ENCODE measurements around the gene SLC35E4.
"Not testable (repeated sequence)": the region's sequence is repeated elsewhere in the genome, so short reads cannot be mapped to it uniquely, and the experiment has no call there.

SLC35E4 gene

DNA sequence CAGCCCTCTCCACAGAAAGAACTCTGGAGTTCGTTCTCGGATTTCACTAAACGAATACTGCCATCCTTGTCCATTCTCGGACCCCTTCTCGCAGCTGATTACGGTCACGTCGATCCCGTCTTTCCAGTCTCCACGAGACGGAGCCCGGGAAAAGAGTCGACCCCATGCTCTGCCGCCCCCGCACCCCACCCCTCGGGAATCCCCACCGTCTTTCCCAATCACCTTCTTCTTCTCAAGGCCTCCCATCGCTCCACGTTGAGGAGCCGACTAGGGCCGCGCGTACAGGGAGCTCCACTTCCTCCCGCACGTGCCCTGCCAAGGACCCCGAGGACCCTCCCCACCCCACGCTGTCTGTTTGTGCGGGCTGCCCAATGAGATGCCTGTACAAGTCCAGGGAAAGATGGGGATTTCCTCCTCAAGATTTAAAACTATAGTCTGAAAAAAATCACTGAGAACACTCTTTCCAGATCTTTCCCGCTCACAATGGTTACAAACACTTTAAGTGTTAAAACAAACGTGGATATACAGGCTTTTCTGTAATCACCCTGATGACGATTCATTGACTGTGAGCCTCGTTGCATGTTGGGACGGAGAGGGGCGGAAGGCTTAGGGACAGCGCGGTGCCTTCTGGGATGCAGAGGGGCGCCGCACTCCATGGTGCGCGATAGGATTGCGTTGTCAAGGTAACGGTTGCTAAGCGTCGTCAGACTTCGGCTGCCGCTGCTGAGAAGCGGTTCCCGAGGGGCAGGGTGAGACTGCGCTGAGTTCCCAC lies 43.8 kb upstream of the SLC35E4 start, which contains the start of gene PES1:
Gene PES1 (minus strand): TSS at position 323 of the 772 bp plus-strand sequence. CDS start 77 bp downstream, at position 246.
- TF ChIP-seq, protein P1, sequence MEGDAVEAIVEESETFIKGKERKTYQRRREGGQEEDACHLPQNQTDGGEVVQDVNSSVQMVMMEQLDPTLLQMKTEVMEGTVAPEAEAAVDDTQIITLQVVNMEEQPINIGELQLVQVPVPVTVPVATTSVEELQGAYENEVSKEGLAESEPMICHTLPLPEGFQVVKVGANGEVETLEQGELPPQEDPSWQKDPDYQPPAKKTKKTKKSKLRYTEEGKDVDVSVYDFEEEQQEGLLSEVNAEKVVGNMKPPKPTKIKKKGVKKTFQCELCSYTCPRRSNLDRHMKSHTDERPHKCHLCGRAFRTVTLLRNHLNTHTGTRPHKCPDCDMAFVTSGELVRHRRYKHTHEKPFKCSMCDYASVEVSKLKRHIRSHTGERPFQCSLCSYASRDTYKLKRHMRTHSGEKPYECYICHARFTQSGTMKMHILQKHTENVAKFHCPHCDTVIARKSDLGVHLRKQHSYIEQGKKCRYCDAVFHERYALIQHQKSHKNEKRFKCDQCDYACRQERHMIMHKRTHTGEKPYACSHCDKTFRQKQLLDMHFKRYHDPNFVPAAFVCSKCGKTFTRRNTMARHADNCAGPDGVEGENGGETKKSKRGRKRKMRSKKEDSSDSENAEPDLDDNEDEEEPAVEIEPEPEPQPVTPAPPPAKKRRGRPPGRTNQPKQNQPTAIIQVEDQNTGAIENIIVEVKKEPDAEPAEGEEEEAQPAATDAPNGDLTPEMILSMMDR (IDR thresholded peaks at IDR 0.05; ENCODE audit: low read length), result no peak
- no peak for TF ChIP-seq EZH2 (IDR thresholded peaks at IDR 0.05; ENCODE audit: borderline replicate concordance, low read length)
- peaks cover 17% of the 10 kb centered on the region for H3K79me2 ChIP-seq (ENCODE audit: insufficient read depth, low read length)
- H3K27ac ChIP-seq (ENCODE audit: low read depth, low read length, poor library complexity, severe bottlenecking), result peak within 1 kb of the TSS; percentile 66
- peaks cover 29% of the 10 kb centered on the region for H3K36me3 ChIP-seq (ENCODE audit: insufficient read depth, low read length)
- H3K4me3 ChIP-seq (ENCODE audit: low read depth, low read length, poor library complexity, severe bottlenecking), result peak within 1 kb of the TSS; percentile 97
- H3F3A ChIP-seq (ENCODE audit: insufficient read depth, low read length), result no peaks in the 10 kb centered on the region
- peaks cover 17% of the 10 kb centered on the region for H3K4me1 ChIP-seq (ENCODE audit: insufficient read depth, low read length, severe bottlenecking)
- H3K9me3 ChIP-seq (ENCODE audit: low read length), result no peaks in the 10 kb centered on the region
- no peak within 1 kb of the TSS for H2AFZ ChIP-seq (ENCODE audit: low read length)
- H3K27me3 ChIP-seq (ENCODE audit: insufficient read depth, low read length), result no peaks in the 10 kb centered on the region
- peak within 1 kb of the TSS; percentile 94 for H3K9ac ChIP-seq (ENCODE audit: low read length)
- no peaks in the 10 kb centered on the region for H4K20me1 ChIP-seq (ENCODE audit: insufficient read depth, low read length)
- H3K4me2 ChIP-seq (ENCODE audit: low read length), result peak within 1 kb of the TSS; percentile 93
- no peaks in the 10 kb centered on the region for H3K9me2 ChIP-seq (ENCODE audit: low read depth, low read length)

- Histone ChIP-seq H3K36me3 (ENCODE audit: insufficient read depth, low read length) (peaks cover 23% of the 10 kb centered on the region), H3K4me1 (ENCODE audit: insufficient read depth, low read length, severe bottlenecking) (peaks cover 17% of the 10 kb centered on the region), H3K4me2 (ENCODE audit: low read length) (peak overlapping the region; percentile 93), H3K4me3 (ENCODE audit: low read depth, low read length, poor library complexity, severe bottlenecking) (peak overlapping the region; percentile 97), H3K79me2 (ENCODE audit: insufficient read depth, low read length) (peaks cover 17% of the 10 kb centered on the region)
- H2AFZ ChIP-seq (ENCODE audit: low read length); H3F3A ChIP-seq (ENCODE audit: insufficient read depth, low read length); H3K27me3 ChIP-seq (ENCODE audit: insufficient read depth, low read length); H3K27ac ChIP-seq (ENCODE audit: low read depth, low read length, poor library complexity, severe bottlenecking); H3K9me3 ChIP-seq (ENCODE audit: low read length); H4K20me1 ChIP-seq (ENCODE audit: insufficient read depth, low read length); H3K9me2 ChIP-seq (ENCODE audit: low read depth, low read length); H3K9ac ChIP-seq (ENCODE audit: low read length): not testable (repeated sequence)
Observed at GRCh38 chr22:30592360-30592713, 43.2 kb upstream of the SLC35E4 start.

- Histone ChIP-seq H3K9me3 (ENCODE audit: low read length) (no peaks in the 10 kb centered on the region), H3K79me2 (ENCODE audit: insufficient read depth, low read length) (peaks cover 4% of the 10 kb centered on the region), H2AFZ (ENCODE audit: low read length) (no peak overlapping the region), H3K27ac (ENCODE audit: low read depth, low read length, poor library complexity, severe bottlenecking) (no peak overlapping the region), H3K4me1 (ENCODE audit: insufficient read depth, low read length, severe bottlenecking) (peaks cover 4% of the 10 kb centered on the region), H3K9ac (ENCODE audit: low read length) (no peak overlapping the region), H4K20me1 (ENCODE audit: insufficient read depth, low read length) (no peaks in the 10 kb centered on the region), H3K36me3 (ENCODE audit: insufficient read depth, low read length) (no peaks in the 10 kb centered on the region), H3K4me3 (ENCODE audit: low read depth, low read length, poor library complexity, severe bottlenecking) (no peak overlapping the region), H3K9me2 (ENCODE audit: low read depth, low read length) (no peaks in the 10 kb centered on the region), H3K27me3 (ENCODE audit: insufficient read depth, low read length) (peaks cover 4% of the 10 kb centered on the region; the same call in 1 of the 2 replicates), H3F3A (ENCODE audit: insufficient read depth, low read length) (no peaks in the 10 kb centered on the region), H3K4me2 (ENCODE audit: low read length) (no peak overlapping the region)
- TF ChIP-seq, protein P1 (IDR thresholded peaks at IDR 0.05; ENCODE audit: low read length), result no peak
- no peak for TF ChIP-seq EZH2 (IDR thresholded peaks at IDR 0.05; ENCODE audit: borderline replicate concordance, low read length)
Observed at GRCh38 chr22:30596199-30596598, 39.4 kb upstream of the SLC35E4 start.

GRCh38 chr22:30596886-30597285 lies 38.7 kb upstream of the SLC35E4 start:
- Histone ChIP-seq H3K36me3 (ENCODE audit: insufficient read depth, low read length) (no peaks in the 10 kb centered on the region), H3K9me2 (ENCODE audit: low read depth, low read length) (no peaks in the 10 kb centered on the region), H3K27ac (ENCODE audit: low read depth, low read length, poor library complexity, severe bottlenecking) (no peak overlapping the region), H3K27me3 (ENCODE audit: insufficient read depth, low read length) (peaks cover 4% of the 10 kb centered on the region; the same call in 1 of the 2 replicates), H3K4me2 (ENCODE audit: low read length) (no peak overlapping the region), H3K79me2 (ENCODE audit: insufficient read depth, low read length) (no peaks in the 10 kb centered on the region), H3K4me1 (ENCODE audit: insufficient read depth, low read length, severe bottlenecking) (peaks cover 4% of the 10 kb centered on the region), H2AFZ (ENCODE audit: low read length) (no peak overlapping the region), H3K9me3 (ENCODE audit: low read length) (no peaks in the 10 kb centered on the region), H3K4me3 (ENCODE audit: low read depth, low read length, poor library complexity, severe bottlenecking) (no peak overlapping the region), H4K20me1 (ENCODE audit: insufficient read depth, low read length) (no peaks in the 10 kb centered on the region), H3F3A (ENCODE audit: insufficient read depth, low read length) (no peaks in the 10 kb centered on the region), H3K9ac (ENCODE audit: low read length) (no peak overlapping the region)
- TF ChIP-seq, protein P1 (IDR thresholded peaks at IDR 0.05; ENCODE audit: low read length), result no peak
- no peak for TF ChIP-seq EZH2 (IDR thresholded peaks at IDR 0.05; ENCODE audit: borderline replicate concordance, low read length)
